BLaER1 (cell line): ENCODE results near the gene TEDC1.
"Not testable (repeated sequence)": the region's sequence is repeated elsewhere in the genome, so short reads cannot be mapped to it uniquely, and the experiment has no call there.

Source experiments
- H3K27ac ChIP-seq: shearing (Covaris generic); formaldehyde crosslinking; 2 replicates; pipeline ENCODE4 v1.8.1; 2022
- H3K27me3 ChIP-seq: shearing (Covaris generic); formaldehyde crosslinking; 2 replicates; pipeline ENCODE4 v1.8.1; 2022
- H3K36me3 ChIP-seq: shearing (Covaris generic); formaldehyde crosslinking; 2 replicates; pipeline ENCODE4 v1.8.1; 2022
- H3K4me1 ChIP-seq: shearing (Covaris generic); formaldehyde crosslinking; 2 replicates; pipeline ENCODE4 v1.8.1; 2022
- H3K4me2 ChIP-seq: shearing (Covaris generic); formaldehyde crosslinking; 2 replicates; pipeline ENCODE4 v1.8.1; 2022
- H3K4me3 ChIP-seq: shearing (Covaris generic); formaldehyde crosslinking; 2 replicates; pipeline ENCODE4 v1.8.1; 2022
- H3K9ac ChIP-seq: shearing (Covaris generic); formaldehyde crosslinking; 2 replicates; pipeline ENCODE4 v1.8.1; 2022
- H3K9me3 ChIP-seq: shearing (Covaris generic); formaldehyde crosslinking; 2 replicates; pipeline ENCODE4 v1.8.1; 2022
- H4K20me1 ChIP-seq: shearing (Covaris generic); formaldehyde crosslinking; 2 replicates; pipeline ENCODE4 v1.8.1; 2022
- Cebpa-rat ChIP-seq: shearing (Covaris generic); IDR thresholded peaks from 2 replicates; pipeline ENCODE4 v1.8.1; 2022

The TEDC1 gene

GRCh38 chr14:105536051-105536450 lies 45.0 kb downstream of the TEDC1 start:
- no peaks in the 10 kb centered on the region for H4K20me1 ChIP-seq

GRCh38 chr14:105536691-105537579 lies 45.9 kb downstream of the TEDC1 start:
- Histone ChIP-seq H3K4me3 (no peak overlapping the region), H3K27me3 (no peaks in the 10 kb centered on the region), H3K4me1 (peaks cover 55% of the 10 kb centered on the region), H3K9me3 (no peaks in the 10 kb centered on the region), H3K4me2 (peak overlapping the region; percentile 41; the same call in 1 of the 2 replicates), H3K27ac (no peak overlapping the region), H4K20me1 (no peaks in the 10 kb centered on the region), H3K9ac (no peak overlapping the region), H3K36me3 (no peaks in the 10 kb centered on the region)
- no peak for TF ChIP-seq Cebpa-rat

More at GRCh38 chr14:105536051-105536450, 45.0 kb downstream of the TEDC1 start:
- Histone ChIP-seq H3K9me3 (no peaks in the 10 kb centered on the region), H3K27ac (no peak overlapping the region), H3K4me3 (no peak overlapping the region), H3K9ac (no peak overlapping the region), H3K4me1 (peaks cover 56% of the 10 kb centered on the region), H3K27me3 (no peaks in the 10 kb centered on the region), H3K4me2 (no peak overlapping the region), H3K36me3 (no peaks in the 10 kb centered on the region)
- TF ChIP-seq Cebpa-rat, result no peak

- Histone ChIP-seq H3K4me3 (no peak overlapping the region), H3K9me3 (peaks cover 6% of the 10 kb centered on the region; the same call in 1 of the 2 replicates), H3K4me2 (peak overlapping the region; percentile 41), H3K27me3 (no peaks in the 10 kb centered on the region), H4K20me1 (no peaks in the 10 kb centered on the region), H3K27ac (no peak overlapping the region), H3K36me3 (no peaks in the 10 kb centered on the region), H3K4me1 (peaks cover 47% of the 10 kb centered on the region), H3K9ac (no peak overlapping the region)
- no peak for TF ChIP-seq Cebpa-rat
Observed at GRCh38 chr14:105537580-105538474, 46.8 kb downstream of the TEDC1 start.

GRCh38 chr14:105538481-105539049 lies 47.5 kb downstream of the TEDC1 start:
- Histone ChIP-seq H3K4me1 (peaks cover 40% of the 10 kb centered on the region), H3K9me3 (peaks cover 12% of the 10 kb centered on the region), H3K36me3 (peaks cover 1% of the 10 kb centered on the region; the same call in 1 of the 2 replicates)

GRCh38 chr14:105540811-105541210 lies 49.8 kb downstream of the TEDC1 start:
- peaks cover 3% of the 10 kb centered on the region; the same call in 1 of the 2 replicates for H3K36me3 ChIP-seq
- H3K9ac ChIP-seq, result no peak overlapping the region
- no peaks in the 10 kb centered on the region for H3K27me3 ChIP-seq
- H4K20me1 ChIP-seq, result no peaks in the 10 kb centered on the region
- TF ChIP-seq Cebpa-rat, result no peak
- H3K4me2 ChIP-seq, result peak overlapping the region; percentile 56
- peaks cover 23% of the 10 kb centered on the region for H3K9me3 ChIP-seq
- H3K4me3 ChIP-seq, result no peak overlapping the region
- H3K4me1 ChIP-seq, result peaks cover 23% of the 10 kb centered on the region
- no peak overlapping the region for H3K27ac ChIP-seq

More at GRCh38 chr14:105538481-105539049, 47.5 kb downstream of the TEDC1 start:
- H3K27me3 ChIP-seq, result no peaks in the 10 kb centered on the region
- no peaks in the 10 kb centered on the region for H4K20me1 ChIP-seq
- no peak for TF ChIP-seq Cebpa-rat
- H3K4me3 ChIP-seq, result no peak overlapping the region
- H3K4me2 ChIP-seq, result no peak overlapping the region
- H3K27ac ChIP-seq, result no peak overlapping the region
- H3K9ac ChIP-seq, result no peak overlapping the region

- TF ChIP-seq Cebpa-rat, result no peak
- peaks cover 23% of the 10 kb centered on the region for H3K9me3 ChIP-seq
- no peak overlapping the region for H3K9ac ChIP-seq
- peak overlapping the region; percentile 56 for H3K4me2 ChIP-seq
- H3K27ac ChIP-seq, result no peak overlapping the region
- peaks cover 23% of the 10 kb centered on the region for H3K4me1 ChIP-seq
- H3K4me3 ChIP-seq, result no peak overlapping the region
- H3K27me3 ChIP-seq, result no peaks in the 10 kb centered on the region
- no peaks in the 10 kb centered on the region for H4K20me1 ChIP-seq
- H3K36me3 ChIP-seq, result peaks cover 3% of the 10 kb centered on the region; the same call in 1 of the 2 replicates
Observed at GRCh38 chr14:105541218-105541875, 50.3 kb downstream of the TEDC1 start.

- not testable (repeated sequence) for H3K36me3 ChIP-seq, H3K4me3 ChIP-seq, H3K27ac ChIP-seq, H3K27me3 ChIP-seq, H4K20me1 ChIP-seq, H3K9ac ChIP-seq
- H3K9me3 ChIP-seq, result peaks cover 51% of the 10 kb centered on the region
- H3K4me1 ChIP-seq, result peaks cover 11% of the 10 kb centered on the region
- H3K4me2 ChIP-seq, result 0 out of 2 replicates have a peak overlapping the region, but pooled peaks have one; percentile 17
Observed at GRCh38 chr14:105545676-105546075, 54.6 kb downstream of the TEDC1 start.

- peaks cover 51% of the 10 kb centered on the region for H3K9me3 ChIP-seq
- H4K20me1 ChIP-seq, H3K36me3 ChIP-seq, H3K4me3 ChIP-seq, H3K4me2 ChIP-seq, H3K9ac ChIP-seq, H3K4me1 ChIP-seq, H3K27ac ChIP-seq, H3K27me3 ChIP-seq: not testable (repeated sequence)
Observed at GRCh38 chr14:105546410-105546809, 55.4 kb downstream of the TEDC1 start.

- not testable (repeated sequence) for H3K27ac ChIP-seq, H3K27me3 ChIP-seq
- H3K9me3 ChIP-seq, result peaks cover 51% of the 10 kb centered on the region
Observed at GRCh38 chr14:105547072-105547471, 56.0 kb downstream of the TEDC1 start.

More at GRCh38 chr14:105547072-105547471, 56.0 kb downstream of the TEDC1 start:
- not testable (repeated sequence) for H4K20me1 ChIP-seq, H3K4me2 ChIP-seq, H3K9ac ChIP-seq, H3K4me3 ChIP-seq, H3K36me3 ChIP-seq, H3K4me1 ChIP-seq
